ENCODE measurements around the gene KIF5B.

Gene KIF5B

DNA sequence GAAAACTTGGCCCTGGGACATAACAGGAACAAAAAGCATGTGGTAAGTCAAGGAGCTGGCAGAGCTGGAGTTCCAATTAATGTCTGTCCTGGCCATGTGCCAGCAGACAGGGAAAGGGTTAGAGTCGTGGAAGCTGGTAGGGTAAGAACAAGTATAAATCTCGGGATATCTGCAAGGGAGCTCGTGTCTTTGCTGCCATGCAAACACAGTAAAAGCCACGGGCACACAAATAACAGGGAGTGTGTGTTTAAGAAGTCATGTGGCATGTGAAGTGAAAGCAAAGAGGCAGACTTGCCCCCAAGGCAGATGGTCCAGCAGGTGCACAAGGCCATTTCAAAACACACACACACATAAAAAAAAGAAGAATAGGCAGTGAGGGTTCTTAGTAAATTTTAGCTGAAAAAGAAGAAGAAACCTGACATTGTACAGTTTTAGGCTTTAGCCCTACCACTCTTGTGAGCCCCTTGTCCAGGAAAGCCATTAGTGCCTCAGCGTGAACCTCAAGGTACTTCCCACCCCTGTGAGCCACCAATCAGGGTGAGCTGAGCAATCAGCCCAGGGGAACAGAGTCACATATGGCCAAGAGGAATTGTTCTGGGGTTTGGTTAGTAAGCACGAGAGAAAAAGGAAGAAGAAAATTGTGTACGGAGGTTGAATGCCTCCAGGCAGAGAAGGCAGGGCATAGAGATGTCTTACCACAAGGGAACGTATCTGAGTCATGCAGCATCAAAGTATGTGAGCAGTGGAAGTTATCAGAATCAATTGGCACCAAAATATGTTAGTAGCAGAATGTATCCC lies 94.7 kb downstream of the KIF5B start:
- DNase-seq: no peak

DNA sequence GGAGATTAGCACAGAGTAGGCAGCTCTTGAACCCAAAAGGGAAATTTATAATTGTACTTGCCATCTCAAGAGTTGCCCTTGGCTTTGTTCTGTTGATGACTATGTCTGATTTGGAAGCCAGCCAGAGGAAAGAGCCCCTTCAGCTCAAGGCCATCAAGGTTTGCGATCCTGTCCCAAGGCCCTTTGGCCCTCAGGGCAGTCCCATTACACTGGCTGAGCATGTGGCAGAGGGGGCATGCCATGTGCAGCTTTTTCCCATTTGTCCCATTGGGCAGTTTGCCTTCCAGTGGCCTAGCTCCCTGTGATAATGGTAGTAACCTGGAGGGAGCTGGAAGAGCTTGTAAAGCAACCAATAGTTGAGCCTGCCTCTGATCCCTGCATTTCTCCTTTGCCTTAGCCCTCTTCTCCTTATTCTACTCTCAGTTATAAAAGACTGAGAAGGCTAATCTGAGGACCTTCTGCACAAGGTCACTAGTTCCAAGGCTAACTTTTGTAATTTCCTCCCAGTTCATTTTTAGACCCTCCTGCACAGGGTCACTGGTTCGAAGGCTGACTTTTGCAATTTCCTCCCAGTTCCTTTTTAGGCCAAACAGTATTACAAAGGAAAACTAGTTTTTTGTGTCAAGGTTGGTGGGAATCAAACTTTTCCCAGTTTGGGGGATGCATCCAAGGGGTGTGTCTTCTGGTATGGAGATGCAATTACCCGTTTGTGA lies 96.6 kb downstream of the KIF5B start:
- DNase-seq: no peak

All from hypothalamus (tissue), 51 donors.